Measurements from ENCODE around the gene RAB11FIP4.

Gene RAB11FIP4

DNA sequence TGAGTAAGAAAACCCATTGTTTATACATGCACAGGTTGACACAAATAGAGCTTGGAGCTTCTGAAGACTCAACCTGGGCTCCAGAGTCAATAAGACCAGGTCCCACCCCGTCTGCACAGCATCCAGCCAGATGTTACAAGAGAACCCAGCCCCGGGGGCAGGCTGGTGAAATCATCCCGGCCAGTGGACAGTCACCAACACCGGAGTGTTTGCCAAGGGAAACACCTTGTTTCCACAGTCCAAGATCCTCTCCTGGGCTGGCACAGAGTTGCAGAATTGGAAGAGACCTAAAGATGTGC, 90.3 kb downstream of the RAB11FIP4 start:
- H3K4me3 ChIP-seq (ENCODE audit: control insufficient read depth, low read depth, low read length), result no peak overlapping the region
- TF ChIP-seq, protein P1, sequence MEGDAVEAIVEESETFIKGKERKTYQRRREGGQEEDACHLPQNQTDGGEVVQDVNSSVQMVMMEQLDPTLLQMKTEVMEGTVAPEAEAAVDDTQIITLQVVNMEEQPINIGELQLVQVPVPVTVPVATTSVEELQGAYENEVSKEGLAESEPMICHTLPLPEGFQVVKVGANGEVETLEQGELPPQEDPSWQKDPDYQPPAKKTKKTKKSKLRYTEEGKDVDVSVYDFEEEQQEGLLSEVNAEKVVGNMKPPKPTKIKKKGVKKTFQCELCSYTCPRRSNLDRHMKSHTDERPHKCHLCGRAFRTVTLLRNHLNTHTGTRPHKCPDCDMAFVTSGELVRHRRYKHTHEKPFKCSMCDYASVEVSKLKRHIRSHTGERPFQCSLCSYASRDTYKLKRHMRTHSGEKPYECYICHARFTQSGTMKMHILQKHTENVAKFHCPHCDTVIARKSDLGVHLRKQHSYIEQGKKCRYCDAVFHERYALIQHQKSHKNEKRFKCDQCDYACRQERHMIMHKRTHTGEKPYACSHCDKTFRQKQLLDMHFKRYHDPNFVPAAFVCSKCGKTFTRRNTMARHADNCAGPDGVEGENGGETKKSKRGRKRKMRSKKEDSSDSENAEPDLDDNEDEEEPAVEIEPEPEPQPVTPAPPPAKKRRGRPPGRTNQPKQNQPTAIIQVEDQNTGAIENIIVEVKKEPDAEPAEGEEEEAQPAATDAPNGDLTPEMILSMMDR (IDR thresholded peaks at IDR 0.05; ENCODE audit: control insufficient read depth, insufficient read depth, low read depth, low read length, missing control alignments), result no peak
- DNase-seq (ENCODE audit: low read depth), result no peak

DNA sequence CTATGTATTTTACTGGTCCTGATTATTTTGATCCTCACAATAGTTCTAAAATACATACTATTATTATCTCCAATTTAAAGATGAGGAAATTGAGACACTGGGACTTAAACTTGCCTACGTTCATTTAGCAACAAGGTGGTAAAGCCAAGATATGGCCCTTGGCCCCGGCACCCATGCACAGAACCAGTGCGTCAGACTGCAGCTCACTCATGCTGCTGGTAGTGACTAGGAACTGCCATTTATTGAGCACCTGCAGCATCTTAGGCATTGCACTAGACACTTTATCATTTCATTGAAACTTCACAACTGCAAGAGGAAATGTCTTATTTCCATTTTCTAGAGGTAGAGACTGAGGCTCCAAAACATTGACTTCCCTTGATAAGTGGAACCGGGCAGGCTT, 93.3 kb downstream of the RAB11FIP4 start:
- no peak overlapping the region for H3K4me3 ChIP-seq (ENCODE audit: control insufficient read depth, low read depth, low read length)
- DNase-seq (ENCODE audit: low read depth), result no peak
- TF ChIP-seq, protein P1 (IDR thresholded peaks at IDR 0.05; ENCODE audit: control insufficient read depth, insufficient read depth, low read depth, low read length, missing control alignments), result no peak

GRCh38 chr17:31486351-31487062, 95.0 kb downstream of the RAB11FIP4 start:
- DNase-seq (ENCODE audit: low read depth), result no peak
- H3K4me3 ChIP-seq (ENCODE audit: control insufficient read depth, low read depth, low read length), result no peak overlapping the region
- TF ChIP-seq, protein P1 (IDR thresholded peaks at IDR 0.05; ENCODE audit: control insufficient read depth, insufficient read depth, low read depth, low read length, missing control alignments), result no peak

- no peak overlapping the region for H3K4me3 ChIP-seq (ENCODE audit: control insufficient read depth, low read depth, low read length)
- DNase-seq (ENCODE audit: low read depth), result no peak
- TF ChIP-seq, protein P1 (IDR thresholded peaks at IDR 0.05; ENCODE audit: control insufficient read depth, insufficient read depth, low read depth, low read length, missing control alignments), result no peak
Measured at GRCh38 chr17:31487063-31487647, 95.7 kb downstream of the RAB11FIP4 start.

GRCh38 chr17:31487648-31488263, 96.3 kb downstream of the RAB11FIP4 start:
- no peak for DNase-seq (ENCODE audit: low read depth)
- TF ChIP-seq, protein P1 (IDR thresholded peaks at IDR 0.05; ENCODE audit: control insufficient read depth, insufficient read depth, low read depth, low read length, missing control alignments), result no peak
- H3K4me3 ChIP-seq (ENCODE audit: control insufficient read depth, low read depth, low read length), result no peak overlapping the region; the same call in 1 of the 2 replicates

DNA sequence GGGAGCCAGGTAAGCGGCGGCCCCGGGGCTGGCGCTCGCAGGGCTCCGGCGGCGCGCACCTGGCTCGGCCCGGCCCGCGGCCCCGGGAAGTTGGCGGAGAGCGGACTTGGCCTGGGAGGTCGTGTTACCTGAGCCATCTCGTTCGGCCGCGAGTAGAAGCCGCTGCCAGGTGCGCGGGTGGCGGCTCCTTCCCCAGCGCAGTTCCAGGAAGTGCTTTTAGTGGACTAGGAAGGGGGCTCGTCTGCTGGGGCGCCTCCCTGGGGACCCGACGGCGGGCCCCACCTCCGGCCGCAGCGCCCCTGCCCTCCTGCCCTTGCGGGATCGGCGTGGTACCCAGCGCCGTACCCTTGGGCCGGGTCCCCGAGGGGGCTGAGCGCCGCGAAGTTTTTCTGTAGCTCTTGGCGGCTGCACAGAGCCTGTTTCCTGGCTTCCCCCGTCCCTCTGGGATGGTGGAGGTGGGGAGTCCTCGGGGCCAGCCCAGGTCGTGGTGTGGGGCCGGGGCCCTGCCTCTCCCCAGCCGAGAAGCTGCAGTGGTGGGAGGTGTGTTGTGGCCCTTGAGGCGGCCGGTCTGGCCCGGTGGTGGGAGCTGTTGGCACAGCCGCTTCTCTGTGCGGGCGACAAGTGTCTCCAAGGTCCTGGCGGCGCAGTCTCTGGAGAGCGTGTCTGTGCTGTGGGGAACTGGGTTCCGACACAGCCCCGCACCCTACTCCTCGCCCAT, 96.9 kb downstream of the RAB11FIP4 start:
- DNase-seq (ENCODE audit: low read depth), result no peak
- TF ChIP-seq, protein P1 (IDR thresholded peaks at IDR 0.05; ENCODE audit: control insufficient read depth, insufficient read depth, low read depth, low read length, missing control alignments), result no peak
- no peak overlapping the region for H3K4me3 ChIP-seq (ENCODE audit: control insufficient read depth, low read depth, low read length)

Measured in AG09309 (cell line).